Stomach (tissue), 4 donors: ENCODE measurements around the gene SLC22A4.

Source experiments
- CTCF ChIP-seq, 7 experiments: fragments of 450-650 bp in 4 of 7; fragments of 200-600 bp in 3 of 7; sonication (generic) in 3 of 7; IDR thresholded peaks; one replicate each; pipeline ENCODE4 v1.5.1; 2016 to 2019; ENCODE audit warnings: antibody characterized with exemption in 7 of 7, control low read depth in 2 of 7, mild to moderate bottlenecking in 1 of 7
- EP300 ChIP-seq: sonication (generic); formaldehyde crosslinking; IDR thresholded peaks from one replicate; pipeline ENCODE4 v1.6.1; 2017; ENCODE audit warnings: antibody characterized with exemption
- POLR2A ChIP-seq, 4 donors: fragments of 450-650 bp; IDR thresholded peaks; one replicate each; pipeline ENCODE4 v1.6.1; 2016; ENCODE audit warnings: antibody characterized with exemption in 4 of 4, control low read depth in 2 of 4, mild to moderate bottlenecking in 1 of 4, moderate library complexity in 1 of 4
- POLR2AphosphoS5 ChIP-seq, 3 donors: sonication (generic); formaldehyde crosslinking; IDR thresholded peaks; one replicate each; pipeline ENCODE4 v1.6.1; 2016; ENCODE audit warnings: antibody characterized with exemption in 3 of 3

GRCh38 chr5:132279801-132280200 is 14.4 kb upstream of the SLC22A4 start:
- TF ChIP-seq POLR2A (IDR thresholded peaks at IDR 0.05) (no peak), CTCF (IDR thresholded peaks at IDR 0.05) (no peak), POLR2AphosphoS5 (IDR thresholded peaks at IDR 0.05) (no peak), EP300 (no peak)
